ENCODE results near the gene LRR1. TPM values are rescaled to one million over a fixed set of nuclear protein-coding genes. Genes with fewer than 3 reads are reported as not detected.
"Not testable (repeated sequence)": the region's sequence is repeated elsewhere in the genome, so short reads cannot be mapped to it uniquely, and the experiment has no call there.

Gene LRR1
- total RNA-seq, 2 experiments from 2014 or later: 37.3 to 47.9 TPM

DNA sequence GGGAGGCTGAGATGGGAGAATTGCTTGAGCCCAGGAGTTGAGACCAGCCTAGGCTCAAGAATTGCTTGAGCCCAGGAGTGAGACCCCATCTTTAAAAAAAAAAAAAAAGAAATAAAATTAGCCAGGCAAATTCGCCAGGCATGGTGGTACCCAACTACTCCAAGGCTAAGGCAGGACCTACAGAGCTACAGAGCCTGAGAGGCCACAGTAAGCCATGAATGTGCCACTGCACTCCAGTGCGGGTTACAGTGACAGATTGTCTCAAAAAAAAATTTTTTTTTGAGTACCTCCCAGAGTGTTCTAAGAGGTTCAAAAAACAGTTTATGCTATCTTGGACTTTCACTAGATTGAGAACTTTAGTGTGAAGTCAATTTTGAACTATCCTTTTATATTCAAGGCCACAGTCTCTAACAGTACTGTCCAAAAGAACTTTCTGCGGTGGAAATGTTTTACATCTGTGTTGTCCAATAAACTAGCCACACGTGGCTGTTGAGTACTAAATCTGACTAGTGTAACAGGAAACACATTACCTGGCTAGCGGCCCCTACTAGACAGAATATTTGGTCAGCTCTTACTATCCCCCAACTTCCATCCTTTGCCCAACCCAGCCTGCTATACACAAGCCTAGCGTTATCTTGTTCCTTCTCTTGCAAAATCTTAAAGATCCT lies 19.2 kb downstream of the LRR1 start:
- CTCF ChIA-PET: no interaction called here
- intact Hi-C loops (cut with DNase I, micrococcal nuclease): no loop called here
- Mint-ChIP-seq H3K27me3 (no peaks in the 10 kb centered on the region), H3K27ac (peak overlapping the region; percentile 73), H3K36me3 (ENCODE audit: low read depth) (peaks cover 52% of the 10 kb centered on the region), H3K9me3 (ENCODE audit: low read depth) (no peaks in the 10 kb centered on the region), H3K4me3 (peak overlapping the region; percentile 93), H3K4me1 (peaks cover 32% of the 10 kb centered on the region)
- DNase-seq (no peak), ATAC-seq (no peak)
- POLR2A ChIA-PET: interaction anchor here (0.6 kb wide), 1 partner anchor 30 kb away, joined by 4 read pairs; no protein-coding TSS in a partner anchor

DNA sequence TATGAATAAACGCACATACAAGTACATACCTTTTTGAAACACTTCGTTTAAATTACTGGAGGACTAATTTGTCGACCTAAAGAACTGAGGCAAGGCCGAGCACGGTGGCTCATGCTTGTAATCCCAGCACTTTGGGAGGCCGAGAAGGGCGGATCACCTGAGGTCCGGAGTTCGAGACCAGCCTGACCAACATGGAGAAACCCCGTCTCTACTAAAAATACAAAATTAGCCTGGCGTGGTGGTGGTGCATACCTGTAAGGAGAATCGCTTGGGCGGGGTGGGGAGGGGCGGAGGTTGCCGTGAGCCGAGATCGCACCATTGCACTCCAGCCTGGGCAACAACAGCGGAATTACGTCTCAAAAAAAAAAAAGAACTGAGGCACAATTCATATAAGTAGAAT lies 20.5 kb downstream of the LRR1 start:
- Mint-ChIP-seq H3K36me3 (ENCODE audit: low read depth) (peaks cover 54% of the 10 kb centered on the region), H3K4me3 (peak overlapping the region; percentile 93), H3K4me1 (peaks cover 44% of the 10 kb centered on the region), H3K27ac (peak overlapping the region; percentile 97)
- CTCF ChIA-PET: interaction anchor here (1.6 to 6.2 kb wide), 4 partner anchors 12 to 149 kb away, joined by 5 to 78 read pairs (median 16); partner anchors contain the start of genes DNAAF2, KLHDC2 and RPS29
- H3K9me3 Mint-ChIP-seq (ENCODE audit: low read depth); H3K27me3 Mint-ChIP-seq; DNase-seq; ATAC-seq; intact Hi-C loops (cut with DNase I, micrococcal nuclease): not testable (repeated sequence)
- POLR2A ChIA-PET: interaction anchor here (1.3 to 3.4 kb wide), 4 partner anchors 14 to 69 kb away, joined by 10 to 68 read pairs (median 20); partner anchors contain the start of genes DNAAF2, LRR1, POLE2 and RPS29

DNA sequence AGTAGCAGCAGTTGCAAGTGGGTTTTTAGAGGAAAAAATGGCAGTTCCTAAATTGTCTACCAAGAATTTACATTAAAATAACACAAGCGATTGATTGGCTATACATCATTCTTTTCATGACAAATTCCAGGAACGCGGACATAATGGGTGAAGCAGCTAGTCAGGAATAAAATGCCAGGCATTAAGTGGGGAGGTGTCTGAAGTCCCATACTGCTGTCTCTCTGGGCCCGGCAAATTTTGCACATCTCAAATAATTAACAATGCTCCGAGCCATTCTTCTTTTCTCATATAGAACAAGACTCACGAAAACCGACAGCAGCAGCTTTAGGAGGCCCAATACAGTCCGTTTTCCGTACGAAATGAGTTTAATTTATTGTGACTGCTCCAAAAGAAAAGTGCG lies 21.0 kb downstream of the LRR1 start:
- peaks cover 56% of the 10 kb centered on the region for H3K36me3 Mint-ChIP-seq (ENCODE audit: low read depth)

DNA sequence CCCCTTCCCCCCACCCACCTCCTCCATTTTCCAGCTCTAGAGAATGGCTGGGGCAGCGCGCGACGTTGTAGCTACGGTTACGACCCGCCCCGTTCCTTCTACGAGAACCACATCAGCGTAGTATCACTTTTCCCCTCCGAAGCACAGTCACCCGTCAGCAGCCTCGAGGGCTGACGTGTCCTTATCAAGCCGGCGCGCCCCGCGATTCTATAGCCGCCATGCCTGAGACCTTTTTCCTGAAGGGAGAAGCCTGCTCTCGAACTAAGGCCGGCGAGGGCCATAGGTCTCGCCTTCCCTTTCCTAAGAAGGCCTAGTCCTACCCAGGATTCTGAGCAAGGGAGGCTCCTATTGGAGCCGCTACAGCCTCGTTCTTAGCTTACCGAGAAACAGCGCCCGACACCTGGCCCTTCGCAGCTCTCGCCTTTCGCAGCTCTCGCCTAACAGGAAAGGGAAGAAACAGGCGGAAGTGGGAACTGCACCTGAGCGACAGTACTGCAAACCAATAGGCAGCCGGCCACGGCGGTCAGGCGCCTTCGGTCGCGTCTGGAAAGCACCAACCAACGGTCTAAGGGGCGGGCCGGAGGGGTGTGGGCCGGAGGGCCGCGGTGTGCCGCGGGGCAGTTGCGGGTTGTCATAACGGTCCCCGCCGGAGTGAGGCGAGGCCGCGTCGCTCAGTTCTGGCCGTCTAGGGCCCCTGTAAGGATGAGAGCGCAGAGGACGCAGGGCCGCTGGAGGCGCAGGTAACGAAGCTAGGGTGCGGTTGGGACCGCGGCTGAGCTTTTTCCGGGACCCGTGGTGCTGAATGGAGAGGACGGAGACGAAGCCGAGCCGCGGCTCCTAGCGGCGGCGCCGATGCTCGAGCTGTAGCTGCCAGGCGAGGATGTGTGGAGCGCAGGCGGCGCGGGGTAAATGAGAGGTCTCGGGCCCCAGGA lies 21.7 kb downstream of the LRR1 start, which contains the start of the genes MGAT2 and RPL36AL:
MGAT2 (plus strand) TSS at position 618 of the 932 bp plus-strand sequence. CDS start 470 bp downstream, outside the sequence.
RPL36AL (minus strand) TSS at position 445 of the 932 bp plus-strand sequence. CDS start 1,522 bp downstream, outside the sequence.
- intact Hi-C loops (cut with DNase I, micrococcal nuclease): loop anchor here (1.0 to 5.0 kb wide), 13 partner anchors 14 to 1210 kb away; partner anchors contain the start of genes ARF6 (in 2 of the 2), LRR1 (in 2 of the 2), RPS29 (in 2 of the 2) and DMAC2L (in 1 of the 2)
- ATAC-seq: peak; percentile 90
- DNase-seq: peak; percentile 97
- Mint-ChIP-seq H3K9me3 (ENCODE audit: low read depth) (no peaks in the 10 kb centered on the region), H3K4me1 (peaks cover 51% of the 10 kb centered on the region), H3K4me3 (peak within 1 kb of the TSS; percentile 93), H3K27ac (peak within 1 kb of the TSS; percentile 97), H3K27me3 (no peaks in the 10 kb centered on the region), H3K36me3 (ENCODE audit: low read depth) (peaks cover 56% of the 10 kb centered on the region)
- POLR2A ChIA-PET: interaction anchor here (0.6 to 3.4 kb wide), 17 partner anchors 10 to 309 kb away, joined by 3 to 68 read pairs (median 3); partner anchors contain the start of genes DNAAF2, KLHDC2, LRR1 and NEMF
- CTCF ChIA-PET: interaction anchor here (0.6 to 6.2 kb wide), 17 partner anchors 10 to 1210 kb away, joined by 3 to 78 read pairs (median 5); partner anchors contain the start of genes DNAAF2, KLHDC2, LRR1 and NEMF

More for the DNA sequence above, 21.0 kb downstream of the LRR1 start:
- ChIA-PET CTCF (interaction anchor here (0.7 to 6.2 kb wide), 11 partner anchors 12 to 1211 kb away, joined by 3 to 78 read pairs (median 9); partner anchors contain the start of genes DNAAF2, KLHDC2, LRR1 and NEMF), POLR2A (interaction anchor here (0.7 to 3.4 kb wide), 11 partner anchors 14 to 308 kb away, joined by 3 to 68 read pairs (median 5); partner anchors contain the start of genes DNAAF2, KLHDC2, LRR1 and POLE2)
- DNase-seq (no peak), ATAC-seq (no peak)
- peaks cover 46% of the 10 kb centered on the region for H3K4me1 Mint-ChIP-seq
- no peaks in the 10 kb centered on the region for H3K9me3 Mint-ChIP-seq (ENCODE audit: low read depth)
- H3K27me3 Mint-ChIP-seq: no peaks in the 10 kb centered on the region
- intact Hi-C loops (cut with DNase I, micrococcal nuclease): loop anchor here (1.0 to 5.0 kb wide), 13 partner anchors 15 to 1211 kb away; partner anchors contain the start of genes ARF6 (in 2 of the 2), LRR1 (in 2 of the 2), RPS29 (in 2 of the 2) and DMAC2L (in 1 of the 2)
- H3K27ac Mint-ChIP-seq: peak overlapping the region; percentile 97
- H3K4me3 Mint-ChIP-seq: peak overlapping the region; percentile 93

DNA sequence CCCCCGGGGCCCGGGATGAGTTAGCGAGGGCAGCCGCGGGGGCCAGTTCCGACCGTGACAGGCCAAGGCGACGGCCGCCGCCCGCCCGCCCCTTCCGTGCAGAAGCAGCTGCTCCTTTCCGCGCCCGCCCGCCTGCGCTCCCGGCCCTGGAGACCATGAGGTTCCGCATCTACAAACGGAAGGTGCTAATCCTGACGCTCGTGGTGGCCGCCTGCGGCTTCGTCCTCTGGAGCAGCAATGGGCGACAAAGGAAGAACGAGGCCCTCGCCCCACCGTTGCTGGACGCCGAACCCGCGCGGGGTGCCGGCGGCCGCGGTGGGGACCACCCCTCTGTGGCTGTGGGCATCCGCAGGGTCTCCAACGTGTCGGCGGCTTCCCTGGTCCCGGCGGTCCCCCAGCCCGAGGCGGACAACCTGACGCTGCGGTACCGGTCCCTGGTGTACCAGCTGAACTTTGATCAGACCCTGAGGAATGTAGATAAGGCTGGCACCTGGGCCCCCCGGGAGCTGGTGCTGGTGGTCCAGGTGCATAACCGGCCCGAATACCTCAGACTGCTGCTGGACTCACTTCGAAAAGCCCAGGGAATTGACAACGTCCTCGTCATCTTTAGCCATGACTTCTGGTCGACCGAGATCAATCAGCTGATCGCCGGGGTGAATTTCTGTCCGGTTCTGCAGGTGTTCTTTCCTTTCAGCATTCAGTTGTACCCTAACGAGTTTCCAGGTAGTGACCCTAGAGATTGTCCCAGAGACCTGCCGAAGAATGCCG lies 22.6 kb downstream of the LRR1 start:
- ChIA-PET POLR2A (interaction anchor here (0.7 to 3.4 kb wide), 8 partner anchors 9 to 231 kb away, joined by 3 to 68 read pairs (median 8); partner anchors contain the start of genes DNAAF2, KLHDC2, LRR1 and NEMF), CTCF (interaction anchor here (0.6 to 6.2 kb wide), 14 partner anchors 11 to 231 kb away, joined by 3 to 78 read pairs (median 8); partner anchors contain the start of genes DNAAF2, KLHDC2, LRR1 and NEMF)
- peak; percentile 81 for DNase-seq
- H3K27ac Mint-ChIP-seq: peak overlapping the region; percentile 97
- H3K9me3 Mint-ChIP-seq (ENCODE audit: low read depth): no peaks in the 10 kb centered on the region
- H3K4me1 Mint-ChIP-seq: peaks cover 50% of the 10 kb centered on the region
- ATAC-seq: peak; percentile 14
- intact Hi-C loops (cut with DNase I, micrococcal nuclease): loop anchor here (2.0 to 5.0 kb wide), 6 partner anchors 159 to 1210 kb away; partner anchors contain the start of genes ARF6 (in 1 of the 2), NEMF (in 1 of the 2) and NIN (in 1 of the 2)
- H3K27me3 Mint-ChIP-seq: no peaks in the 10 kb centered on the region
- peak overlapping the region; percentile 93 for H3K4me3 Mint-ChIP-seq
- H3K36me3 Mint-ChIP-seq (ENCODE audit: low read depth): peaks cover 58% of the 10 kb centered on the region

DNA sequence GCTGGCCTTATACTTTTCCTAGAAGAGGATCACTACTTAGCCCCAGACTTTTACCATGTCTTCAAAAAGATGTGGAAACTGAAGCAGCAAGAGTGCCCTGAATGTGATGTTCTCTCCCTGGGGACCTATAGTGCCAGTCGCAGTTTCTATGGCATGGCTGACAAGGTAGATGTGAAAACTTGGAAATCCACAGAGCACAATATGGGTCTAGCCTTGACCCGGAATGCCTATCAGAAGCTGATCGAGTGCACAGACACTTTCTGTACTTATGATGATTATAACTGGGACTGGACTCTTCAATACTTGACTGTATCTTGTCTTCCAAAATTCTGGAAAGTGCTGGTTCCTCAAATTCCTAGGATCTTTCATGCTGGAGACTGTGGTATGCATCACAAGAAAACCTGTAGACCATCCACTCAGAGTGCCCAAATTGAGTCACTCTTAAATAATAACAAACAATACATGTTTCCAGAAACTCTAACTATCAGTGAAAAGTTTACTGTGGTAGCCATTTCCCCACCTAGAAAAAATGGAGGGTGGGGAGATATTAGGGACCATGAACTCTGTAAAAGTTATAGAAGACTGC lies 23.4 kb downstream of the LRR1 start:
- Mint-ChIP-seq H3K27me3 (no peaks in the 10 kb centered on the region), H3K4me1 (peaks cover 54% of the 10 kb centered on the region), H3K9me3 (ENCODE audit: low read depth) (no peaks in the 10 kb centered on the region), H3K27ac (peak overlapping the region; percentile 84), H3K4me3 (peak overlapping the region; percentile 93), H3K36me3 (ENCODE audit: low read depth) (peaks cover 60% of the 10 kb centered on the region)
- DNase-seq (no peak), ATAC-seq (no peak)
- ChIA-PET POLR2A (interaction anchor here (1.2 to 3.4 kb wide), 3 partner anchors 12 to 230 kb away, joined by 5 to 68 read pairs (median 22); partner anchors contain the start of genes DNAAF2, LRR1 and NEMF), CTCF (interaction anchor here (0.6 to 6.2 kb wide), 10 partner anchors 12 to 483 kb away, joined by 3 to 78 read pairs (median 8); partner anchors contain the start of genes DNAAF2, KLHDC2, LRR1 and RPS29)
- intact Hi-C loops (cut with DNase I, micrococcal nuclease): loop anchor here (5.0 kb wide), 3 partner anchors 160 to 900 kb away; partner anchors contain the start of gene ARF6 (in 1 of the 2)

DNA sequence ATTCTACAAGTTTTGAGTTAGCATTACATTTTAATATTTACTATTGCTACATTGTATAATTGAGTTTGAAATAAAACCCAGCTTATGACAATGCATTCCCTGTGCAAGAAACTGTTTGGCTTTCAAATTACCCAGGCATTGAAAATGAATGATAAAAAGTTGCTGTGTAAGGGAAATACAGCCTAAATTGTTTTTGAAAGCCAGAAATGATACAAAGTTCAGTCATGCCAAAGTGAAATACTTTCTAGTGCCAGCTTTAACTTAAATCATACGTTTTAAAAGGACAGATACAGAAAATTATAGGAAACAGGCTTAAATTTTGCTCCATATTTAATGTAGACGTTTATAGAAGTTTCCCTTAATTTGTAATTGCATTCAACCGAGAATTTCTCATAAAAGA lies 24.6 kb downstream of the LRR1 start:
- CTCF ChIA-PET: interaction anchor here (1.2 to 6.2 kb wide), 4 partner anchors 11 to 229 kb away, joined by 3 to 78 read pairs (median 6); partner anchors contain the start of genes DNAAF2, NEMF and RPS29
- ATAC-seq (no peak), DNase-seq (no peak)
- Mint-ChIP-seq H3K9me3 (ENCODE audit: low read depth) (no peaks in the 10 kb centered on the region), H3K27ac (peak overlapping the region; percentile 75), H3K4me3 (peak overlapping the region; percentile 93), H3K36me3 (ENCODE audit: low read depth) (peaks cover 56% of the 10 kb centered on the region), H3K4me1 (peaks cover 49% of the 10 kb centered on the region), H3K27me3 (no peaks in the 10 kb centered on the region)
- intact Hi-C loops (cut with DNase I, micrococcal nuclease): loop anchor here (5.0 kb wide), 3 partner anchors 161 to 899 kb away; partner anchors contain the start of gene ARF6 (in 1 of the 2)
- POLR2A ChIA-PET: interaction anchor here (0.6 to 2.3 kb wide), 4 partner anchors 9 to 144 kb away, joined by 4 to 10 read pairs (median 6); partner anchors contain the start of genes KLHDC2 and RPS29

DNA sequence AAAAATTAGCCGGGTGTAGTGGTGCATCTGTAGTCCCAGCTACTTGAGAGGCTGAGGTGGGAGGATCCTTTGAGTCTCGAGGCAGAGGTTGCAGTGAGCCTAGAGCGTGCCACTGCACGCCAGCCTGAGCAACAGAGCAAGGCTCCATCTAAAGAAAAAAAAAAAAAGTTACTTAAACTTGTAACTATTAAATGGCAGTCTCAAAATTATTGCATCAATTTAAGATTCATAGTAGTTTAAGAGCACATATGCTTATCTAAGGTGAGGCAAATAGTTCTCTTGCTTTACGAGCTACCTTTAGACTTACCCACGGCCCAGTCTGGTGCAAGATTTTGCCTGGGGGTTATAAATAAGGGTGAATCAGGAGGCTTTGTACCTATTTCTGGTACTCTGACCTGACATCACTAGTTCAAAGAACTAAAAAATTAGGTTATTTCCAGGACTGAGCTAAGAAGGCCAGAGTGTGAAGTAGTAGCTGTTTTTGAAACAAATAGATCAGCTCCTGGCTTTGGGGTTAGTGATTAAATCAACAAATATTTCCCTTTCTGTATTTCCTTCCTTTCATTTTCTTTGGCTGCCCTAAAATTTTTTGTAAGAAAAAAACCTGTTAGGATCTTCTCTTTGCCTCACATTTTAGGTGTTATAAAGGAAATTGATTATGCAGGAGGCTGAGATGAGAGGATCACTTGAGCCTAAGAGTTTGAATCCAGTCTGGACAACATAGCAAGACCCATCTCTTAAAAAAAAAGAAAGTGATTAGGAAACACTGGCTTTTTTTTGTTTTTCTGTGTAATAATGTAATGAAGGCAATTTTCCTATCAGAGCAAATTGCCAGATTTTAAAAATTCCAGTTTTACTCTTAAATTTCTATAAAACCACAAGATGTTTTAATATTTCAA lies 25.4 kb downstream of the LRR1 start:
- H3K27ac Mint-ChIP-seq: peak overlapping the region; percentile 75
- H3K4me3 Mint-ChIP-seq: peak overlapping the region; percentile 93
- H3K36me3 Mint-ChIP-seq (ENCODE audit: low read depth): peaks cover 52% of the 10 kb centered on the region
- peaks cover 46% of the 10 kb centered on the region for H3K4me1 Mint-ChIP-seq
- DNase-seq (peak; percentile 30), ATAC-seq (no peak)
- H3K9me3 Mint-ChIP-seq (ENCODE audit: low read depth): no peaks in the 10 kb centered on the region
- intact Hi-C loops (cut with DNase I, micrococcal nuclease): loop anchor here (5.0 kb wide), 3 partner anchors 162 to 898 kb away; partner anchors contain the start of gene ARF6 (in 1 of the 2)
- ChIA-PET POLR2A (interaction anchor here (0.7 to 2.3 kb wide), 6 partner anchors 9 to 376 kb away, joined by 3 to 10 read pairs (median 5); partner anchors contain the start of genes KLHDC2 and RPS29), CTCF (interaction anchor here (1.2 to 6.2 kb wide), 4 partner anchors 10 to 228 kb away, joined by 3 to 78 read pairs (median 6); partner anchors contain the start of genes DNAAF2, LRR1, NEMF and RPS29)
- no peaks in the 10 kb centered on the region for H3K27me3 Mint-ChIP-seq
